Naive B cell (primary cell): ENCODE results near the gene CDK14. TPM values are rescaled to one million over a fixed set of nuclear protein-coding genes. Genes with fewer than 3 reads are reported as not detected.

Source experiments
- ATAC-seq, 2 donors: fragments of 150-1000 bp; cut with Tn5 transposase; 2 replicates each; pipeline ENCODE4 v1.10.0; 2021; ENCODE audit warnings: low read depth in 2 of 2, mild to moderate bottlenecking in 2 of 2, moderate library complexity in 2 of 2
- DNase-seq: peaks from one replicate; pipeline ENCODE4 v3.0.0; 2022
- H3K27ac Mint-ChIP-seq, 6 donors: one replicate each; pipeline ENCODE4 v1.8.0; 2020 to 2022; ENCODE audit warnings: mild to moderate bottlenecking in 6 of 6, mixed read lengths in 6 of 6, moderate library complexity in 5 of 6, inconsistent platforms in 2 of 6
- H3K27me3 Mint-ChIP-seq, 3 donors: one replicate each; pipeline ENCODE4 v1.8.0; 2021 to 2022; ENCODE audit warnings: mixed read lengths in 3 of 3, mild to moderate bottlenecking in 1 of 3
- H3K36me3 Mint-ChIP-seq, 2 donors: one replicate each; pipeline ENCODE4 v1.8.0; 2020 to 2022; ENCODE audit warnings: mixed read lengths in 2 of 2, inconsistent platforms in 1 of 2, mild to moderate bottlenecking in 1 of 2
- H3K4me1 Mint-ChIP-seq, 3 donors: one replicate each; pipeline ENCODE4 v1.8.0; 2020 to 2022; ENCODE audit warnings: mixed read lengths in 3 of 3, inconsistent platforms in 1 of 3, mild to moderate bottlenecking in 1 of 3, moderate library complexity in 1 of 3
- H3K4me3 Mint-ChIP-seq, 8 donors: one replicate each; pipeline ENCODE4 v1.8.0; 2020 to 2022; ENCODE audit warnings: mild to moderate bottlenecking in 8 of 8, mixed read lengths in 8 of 8, moderate library complexity in 8 of 8, inconsistent platforms in 2 of 8
- H3K9me3 Mint-ChIP-seq, 7 donors: one replicate each; pipeline ENCODE4 v1.8.0; 2020 to 2022; ENCODE audit warnings: mixed read lengths in 7 of 7, mild to moderate bottlenecking in 5 of 7, inconsistent platforms in 2 of 7, moderate library complexity in 1 of 7
- polyA plus RNA-seq, 6 donors: library from polyadenylated mRNA; unstranded; fragments of 300-500 nt; fragmentation: Illumina TruSeq; gene quantifications; one replicate each; pipeline ENCODE4 v1.2.3, GENCODE V29; 2021; ENCODE audit warnings: low read depth in 6 of 6

The CDK14 gene
- polyA plus RNA-seq, 6 donors from 2014 or later, result 22.8 to 55.5 (median 42.3) TPM

DNA sequence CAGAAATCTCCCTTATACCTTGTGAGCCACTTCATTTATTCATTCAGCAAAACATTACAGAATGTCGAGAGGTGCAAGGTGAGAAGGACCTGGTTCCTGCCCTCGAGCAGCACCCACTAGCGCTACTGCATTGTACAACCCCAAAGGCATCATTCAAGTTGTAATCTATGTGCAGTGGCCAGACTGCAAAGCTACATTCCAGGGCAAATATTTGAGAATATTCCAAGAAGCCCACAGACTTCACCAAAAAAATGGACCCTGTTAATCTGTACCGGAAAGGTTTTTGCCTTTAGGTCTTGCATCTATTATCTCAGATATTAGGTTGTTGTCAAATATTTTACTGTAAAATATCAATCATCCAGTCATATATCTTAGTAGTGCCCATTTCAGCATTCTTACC lies 372.8 kb downstream of the CDK14 start:
- no peaks in the 10 kb centered on the region for H3K27me3 Mint-ChIP-seq
- H3K4me3 Mint-ChIP-seq, result no peak overlapping the region
- H3K36me3 Mint-ChIP-seq, result peaks cover 17 to 32% of the 10 kb centered on the region in 2 donors
- H3K9me3 Mint-ChIP-seq, result peaks cover 0 to 22% (median 12%) of the 10 kb centered on the region in 7 donors
- H3K4me1 Mint-ChIP-seq, result peaks cover 18 to 23% (median 21%) of the 10 kb centered on the region in 3 donors
- H3K27ac Mint-ChIP-seq, result no peak overlapping the region
- no peak for DNase-seq
- ATAC-seq, result no peak

DNA sequence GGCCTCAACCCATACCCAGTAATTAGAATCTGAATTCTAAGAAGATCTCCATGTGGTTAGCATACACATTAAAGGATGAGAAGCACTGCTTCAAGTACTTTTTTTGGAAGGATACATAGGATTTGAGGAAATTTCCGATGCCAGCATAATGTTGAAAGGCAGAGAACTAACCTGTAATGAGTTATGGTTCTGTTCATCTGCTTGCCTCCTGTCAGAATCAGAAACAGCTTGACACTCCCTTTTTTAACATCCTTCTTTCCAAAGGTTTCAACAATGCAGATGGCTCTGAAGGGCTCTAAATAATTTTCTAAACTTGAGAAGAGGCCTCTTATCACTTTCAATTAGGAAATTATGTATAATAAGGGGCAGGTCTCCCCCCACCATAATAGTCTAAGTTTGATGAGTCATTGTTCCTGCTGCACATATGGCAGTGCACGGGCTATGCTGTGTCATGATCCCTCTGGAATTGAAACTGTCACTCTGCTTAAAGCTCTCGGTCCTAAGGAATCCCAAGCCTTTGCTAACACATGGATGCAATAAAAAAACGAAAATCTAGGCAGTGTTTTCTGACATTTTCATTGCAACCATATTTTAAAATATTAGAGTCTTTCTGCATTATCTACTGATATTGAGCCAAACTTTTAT lies 376.9 kb downstream of the CDK14 start:
- Mint-ChIP-seq H3K36me3 (peaks cover 32 to 37% of the 10 kb centered on the region in 2 donors), H3K27me3 (no peaks in the 10 kb centered on the region), H3K4me3 (no peak overlapping the region), H3K9me3 (peaks cover 0 to 37% (median 27%) of the 10 kb centered on the region in 7 donors), H3K4me1 (peaks cover 0 to 3% (median 2%) of the 10 kb centered on the region in 3 donors), H3K27ac (peak overlapping the region in 1 of 6 donors; percentile 86)
- DNase-seq (no peak), ATAC-seq (no peak)

DNA sequence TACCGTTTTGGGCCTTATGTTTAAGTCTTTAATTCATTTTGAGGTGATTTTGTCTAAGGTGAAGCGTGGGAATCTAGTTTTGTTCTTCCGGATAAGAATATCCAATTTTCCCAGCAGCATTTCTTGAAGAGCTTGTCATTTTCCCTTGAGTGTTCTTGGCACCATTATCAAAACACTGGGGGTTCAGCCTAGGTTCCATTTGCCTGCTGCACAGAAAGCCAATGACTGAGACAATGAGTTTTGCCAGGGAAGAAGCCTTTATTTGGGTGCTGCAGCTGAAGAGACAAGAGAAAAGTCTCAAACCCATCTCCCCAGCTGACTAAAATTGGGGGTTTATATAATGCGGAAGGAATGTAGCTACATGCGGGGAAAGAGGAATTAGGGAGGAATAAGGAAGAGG lies 380.9 kb downstream of the CDK14 start:
- Mint-ChIP-seq H3K27me3 (no peaks in the 10 kb centered on the region), H3K9me3 (peaks cover 2 to 40% (median 33%) of the 10 kb centered on the region in 7 donors), H3K4me3 (no peak overlapping the region), H3K36me3 (peaks cover 42 to 50% of the 10 kb centered on the region in 2 donors), H3K4me1 (peaks cover 6% of the 10 kb centered on the region in 3 donors), H3K27ac (peak overlapping the region in 2 of 6 donors; percentile 20 to 74)
- ATAC-seq (no peak), DNase-seq (no peak)

DNA sequence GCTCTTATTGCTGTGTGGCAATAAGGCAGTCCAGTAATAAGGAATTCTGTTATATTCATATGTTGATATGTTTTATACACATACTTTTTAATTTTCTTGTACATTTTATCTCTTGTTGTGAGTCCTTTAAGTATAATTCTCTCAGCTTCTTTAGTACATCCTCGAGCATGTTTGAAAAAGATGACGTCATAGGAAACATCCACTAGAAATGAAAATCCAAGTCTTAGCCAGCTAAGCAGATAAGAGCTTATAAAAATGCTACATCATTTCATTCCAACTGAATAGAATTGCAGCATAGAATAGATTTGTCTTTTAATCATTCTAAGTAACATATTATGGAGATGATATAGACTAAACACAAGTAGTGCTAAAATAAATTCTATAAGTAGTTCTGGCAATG lies 384.4 kb downstream of the CDK14 start:
- Mint-ChIP-seq H3K4me3 (no peak overlapping the region), H3K9me3 (peaks cover 5 to 39% (median 24%) of the 10 kb centered on the region in 7 donors), H3K4me1 (peaks cover 8 to 12% (median 8%) of the 10 kb centered on the region in 3 donors), H3K27ac (no peak overlapping the region), H3K27me3 (no peaks in the 10 kb centered on the region), H3K36me3 (peaks cover 53 to 63% of the 10 kb centered on the region in 2 donors)
- ATAC-seq (no peak), DNase-seq (no peak)

DNA sequence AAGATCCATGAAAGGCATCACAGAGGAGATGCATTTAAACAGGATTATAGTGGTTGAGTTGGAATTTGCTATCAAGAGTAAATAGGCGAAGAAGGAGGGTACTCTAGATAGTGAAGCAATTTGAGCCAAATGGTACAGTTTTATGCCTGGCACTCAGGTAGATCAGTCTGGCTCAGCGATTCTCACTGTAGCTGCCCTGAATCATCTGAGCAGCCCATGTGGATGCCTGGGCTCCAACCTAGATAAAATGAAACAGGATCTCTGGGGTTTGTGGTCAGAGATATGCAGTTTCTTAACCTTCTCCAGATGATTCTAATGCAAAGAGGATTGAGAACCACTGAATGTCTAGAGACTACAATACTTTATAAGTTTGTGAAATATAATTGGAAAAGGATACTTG lies 386.1 kb downstream of the CDK14 start:
- H3K27me3 Mint-ChIP-seq, result no peaks in the 10 kb centered on the region
- H3K4me1 Mint-ChIP-seq, result peaks cover 8 to 12% (median 8%) of the 10 kb centered on the region in 3 donors
- no peak overlapping the region for H3K4me3 Mint-ChIP-seq
- peaks cover 45 to 46% of the 10 kb centered on the region in 2 donors for H3K36me3 Mint-ChIP-seq
- peaks cover 5 to 22% (median 14%) of the 10 kb centered on the region in 7 donors for H3K9me3 Mint-ChIP-seq
- H3K27ac Mint-ChIP-seq, result peak overlapping the region in 2 of 6 donors; percentile 38 to 76
- DNase-seq (no peak), ATAC-seq (no peak)

DNA sequence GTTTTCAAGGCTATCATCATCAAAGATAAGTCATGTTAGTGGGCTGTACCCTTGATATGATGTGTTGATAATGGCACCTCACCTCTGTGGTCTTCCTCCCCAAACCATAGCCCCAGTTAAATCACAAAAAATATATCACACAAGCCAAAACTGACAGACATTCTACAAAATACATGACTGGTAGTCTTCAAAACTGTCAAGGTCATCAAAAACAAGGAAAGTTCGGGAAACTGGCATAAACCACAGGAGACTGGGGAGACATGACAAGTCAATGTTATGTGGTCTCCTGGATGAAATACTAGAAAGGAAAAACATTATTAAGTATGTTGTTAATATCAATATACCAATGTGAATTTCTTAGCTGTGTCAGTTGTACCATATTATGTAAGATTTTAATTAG lies 388.6 kb downstream of the CDK14 start:
- Mint-ChIP-seq H3K27me3 (no peaks in the 10 kb centered on the region), H3K27ac (no peak overlapping the region), H3K4me1 (peaks cover 5 to 12% (median 8%) of the 10 kb centered on the region in 3 donors), H3K4me3 (no peak overlapping the region), H3K36me3 (peaks cover 35 to 51% of the 10 kb centered on the region in 2 donors), H3K9me3 (peaks cover 5 to 21% (median 13%) of the 10 kb centered on the region in 7 donors)
- ATAC-seq (no peak), DNase-seq (no peak)

DNA sequence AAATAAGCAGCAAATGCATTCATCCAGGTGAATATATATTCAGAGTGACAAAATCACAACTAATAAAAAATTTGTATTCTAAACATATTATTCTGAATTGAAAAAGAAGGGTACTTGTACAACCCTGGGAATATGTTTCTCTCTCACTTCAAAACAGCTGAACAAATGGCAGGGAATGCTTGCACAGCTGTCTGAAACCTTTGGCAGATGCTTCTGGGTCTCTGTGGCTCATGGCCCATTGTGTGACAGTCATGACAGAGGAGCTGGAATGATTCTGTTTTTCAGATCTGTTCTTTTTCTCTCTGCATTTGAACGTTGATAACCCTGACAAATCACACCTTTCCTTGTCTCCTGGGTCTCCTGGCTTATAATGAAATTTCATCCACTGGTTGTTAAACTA lies 392.4 kb downstream of the CDK14 start:
- Mint-ChIP-seq H3K4me3 (no peak overlapping the region), H3K4me1 (peaks cover 5 to 14% (median 11%) of the 10 kb centered on the region in 3 donors), H3K36me3 (peaks cover 25 to 30% of the 10 kb centered on the region in 2 donors), H3K9me3 (no peaks in the 10 kb centered on the region), H3K27me3 (no peaks in the 10 kb centered on the region), H3K27ac (no peak overlapping the region)
- ATAC-seq (no peak), DNase-seq (no peak)

DNA sequence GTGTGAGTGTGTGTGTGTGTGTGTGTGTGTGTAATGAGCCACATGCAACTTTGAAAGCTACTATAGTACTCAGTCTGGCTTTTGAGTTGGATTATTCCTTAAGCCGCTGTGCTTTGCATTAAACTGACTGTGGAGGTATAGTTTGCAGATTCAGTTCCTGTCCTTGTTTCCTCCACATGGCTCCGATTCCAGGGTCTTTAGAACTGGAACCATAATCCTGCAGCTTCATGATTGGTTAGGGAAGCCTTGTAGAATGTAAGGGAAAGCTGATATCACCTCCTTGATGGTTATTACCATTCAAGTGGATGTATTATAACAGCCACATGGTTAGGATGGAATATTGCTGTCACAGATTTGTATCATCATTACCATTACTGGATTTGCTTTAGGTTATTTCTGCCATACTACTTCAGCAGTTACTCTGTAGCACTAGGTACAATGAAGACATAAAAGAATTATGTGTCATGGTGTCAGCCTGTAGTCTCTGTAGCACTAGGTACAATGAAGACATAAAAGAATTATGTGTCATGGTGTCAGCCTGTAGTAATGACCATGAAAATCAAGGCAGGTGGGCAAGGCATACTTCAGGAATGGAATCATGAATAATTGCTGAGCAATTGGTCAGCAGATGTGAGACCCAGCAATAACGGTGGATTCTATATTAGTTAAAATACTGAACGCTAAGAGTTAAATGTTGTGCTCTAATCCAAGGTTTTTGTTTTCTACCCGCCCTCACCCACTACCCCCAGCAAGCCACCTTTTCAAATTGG lies 393.1 kb downstream of the CDK14 start:
- DNase-seq (no peak), ATAC-seq (no peak)
- H3K27me3 Mint-ChIP-seq, result no peaks in the 10 kb centered on the region
- peaks cover 5 to 15% (median 11%) of the 10 kb centered on the region in 3 donors for H3K4me1 Mint-ChIP-seq
- no peaks in the 10 kb centered on the region for H3K9me3 Mint-ChIP-seq
- no peak overlapping the region for H3K4me3 Mint-ChIP-seq
- H3K36me3 Mint-ChIP-seq, result peaks cover 19 to 27% of the 10 kb centered on the region in 2 donors
- no peak overlapping the region for H3K27ac Mint-ChIP-seq

DNA sequence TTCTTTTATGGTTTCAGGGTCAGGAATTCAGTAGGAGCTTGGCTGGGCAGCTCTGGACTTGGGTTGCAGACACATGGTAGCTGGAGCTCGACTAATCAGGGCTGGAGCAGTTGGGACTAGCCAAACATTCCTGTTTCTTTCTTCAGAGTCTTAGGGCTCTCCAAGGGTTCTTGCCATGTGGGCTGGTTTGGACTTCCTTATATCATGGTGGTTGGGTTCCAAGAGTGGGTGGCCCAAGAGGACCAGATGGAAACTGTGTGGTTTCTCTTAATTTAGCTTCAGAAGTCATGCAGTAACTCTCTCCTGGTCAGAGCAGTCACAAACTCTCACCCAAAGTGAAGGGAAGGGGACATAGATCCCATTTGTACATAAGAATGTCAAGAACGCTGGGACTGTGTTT lies 398.0 kb downstream of the CDK14 start:
- Mint-ChIP-seq H3K27me3 (no peaks in the 10 kb centered on the region), H3K27ac (no peak overlapping the region), H3K36me3 (peaks cover 17 to 19% of the 10 kb centered on the region in 2 donors), H3K9me3 (no peaks in the 10 kb centered on the region), H3K4me3 (no peak overlapping the region), H3K4me1 (peaks cover 5 to 15% (median 11%) of the 10 kb centered on the region in 3 donors)
- DNase-seq, result no peak
- no peak for ATAC-seq

DNA sequence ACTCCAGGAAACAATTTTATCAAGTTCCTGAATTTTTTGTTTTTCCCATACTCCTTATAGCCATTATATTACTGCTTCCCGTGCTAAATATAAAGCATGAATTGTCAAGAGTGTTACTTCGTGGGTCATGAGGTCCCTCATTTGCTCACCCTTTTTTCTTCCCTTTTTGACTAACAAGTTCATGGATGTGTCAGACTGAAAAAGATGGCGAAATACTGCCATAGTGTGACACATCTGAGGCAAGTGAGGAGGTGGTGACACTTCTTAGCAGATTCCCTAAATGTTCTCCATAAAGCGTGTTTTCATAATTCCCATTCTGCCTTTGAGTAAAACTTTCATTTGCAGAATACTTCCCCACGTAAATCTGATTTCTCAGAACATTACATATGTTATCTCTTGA lies 398.5 kb downstream of the CDK14 start:
- Mint-ChIP-seq H3K27me3 (no peaks in the 10 kb centered on the region), H3K4me3 (no peak overlapping the region)
- DNase-seq, result no peak

DNA sequence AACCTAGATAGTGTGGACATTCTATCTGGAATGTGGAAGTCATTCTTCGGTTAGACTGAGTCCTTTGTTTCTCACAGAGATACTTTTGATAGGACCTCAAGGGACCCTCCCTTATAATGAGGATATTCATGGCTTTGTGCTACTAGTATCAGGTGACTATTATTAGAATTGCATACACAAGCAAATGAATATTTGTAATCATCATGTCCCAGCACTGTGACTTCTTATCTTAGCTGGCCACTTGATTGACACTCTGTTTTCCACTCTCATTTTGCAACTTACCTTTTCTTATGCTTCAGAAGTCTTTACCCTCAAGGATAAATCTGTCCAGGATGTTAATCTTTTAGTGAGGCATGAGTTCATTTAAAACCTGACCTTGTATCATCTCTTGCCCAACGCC lies 399.9 kb downstream of the CDK14 start:
- Mint-ChIP-seq H3K36me3 (peaks cover 15 to 19% of the 10 kb centered on the region in 2 donors), H3K9me3 (no peaks in the 10 kb centered on the region), H3K27me3 (no peaks in the 10 kb centered on the region), H3K4me1 (peaks cover 5 to 15% (median 11%) of the 10 kb centered on the region in 3 donors), H3K27ac (no peak overlapping the region), H3K4me3 (no peak overlapping the region)
- no peak for ATAC-seq
- DNase-seq, result no peak

More for the DNA sequence above, 398.5 kb downstream of the CDK14 start:
- Mint-ChIP-seq H3K36me3 (peaks cover 17 to 19% of the 10 kb centered on the region in 2 donors), H3K4me1 (peaks cover 5 to 15% (median 11%) of the 10 kb centered on the region in 3 donors), H3K9me3 (no peaks in the 10 kb centered on the region), H3K27ac (no peak overlapping the region)
- no peak for ATAC-seq

DNA sequence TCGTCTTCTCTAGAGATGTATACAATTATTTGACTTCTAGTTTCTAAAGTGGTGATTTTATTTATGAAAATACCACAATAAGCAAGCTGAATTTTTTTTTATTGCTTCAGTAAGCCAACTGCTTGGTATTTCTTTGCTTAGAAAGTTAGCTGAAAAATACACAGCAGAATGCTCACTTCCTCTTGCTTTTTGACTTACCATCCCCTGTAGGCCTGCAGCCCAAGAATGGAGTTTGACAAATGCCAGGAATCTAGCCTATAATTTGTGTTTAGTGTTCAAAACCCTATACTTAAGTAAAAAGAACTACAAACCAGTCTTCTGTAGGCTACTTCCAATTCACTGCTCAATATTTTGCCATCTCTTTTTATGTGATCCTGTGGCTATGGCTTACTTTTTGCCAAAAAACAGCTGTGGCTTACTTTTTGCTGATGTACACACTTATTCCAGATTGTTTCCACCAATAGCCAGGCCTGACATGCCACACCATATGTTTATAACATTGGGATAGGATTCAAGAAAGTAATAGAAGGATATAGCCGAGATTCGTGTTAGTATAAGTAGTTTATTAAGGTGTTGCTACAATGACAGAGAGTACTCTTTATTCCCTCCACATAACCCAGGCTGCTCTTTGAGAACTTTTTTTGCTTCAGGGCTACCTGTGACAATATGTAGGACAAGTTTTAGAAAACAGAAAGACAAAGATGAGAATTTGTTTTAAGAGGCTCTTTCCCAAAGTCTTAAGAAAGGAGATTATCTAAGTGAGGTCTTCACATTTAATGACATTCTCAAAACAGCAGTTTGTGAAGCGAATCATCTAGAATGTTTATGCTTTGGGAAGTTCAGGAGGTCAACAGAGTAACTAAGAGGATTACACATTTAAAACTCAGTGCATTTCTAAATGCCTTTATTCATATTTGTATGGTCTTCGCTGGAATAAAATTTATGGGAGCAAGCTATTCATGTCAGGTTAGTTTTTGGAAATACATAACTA lies 404.2 kb downstream of the CDK14 start:
- no peaks in the 10 kb centered on the region for H3K27me3 Mint-ChIP-seq
- H3K4me3 Mint-ChIP-seq, result no peak overlapping the region
- DNase-seq (no peak), ATAC-seq (no peak)
- H3K9me3 Mint-ChIP-seq, result no peaks in the 10 kb centered on the region
- H3K36me3 Mint-ChIP-seq, result peaks cover 22% of the 10 kb centered on the region in 2 donors
- H3K4me1 Mint-ChIP-seq, result peaks cover 0 to 5% (median 3%) of the 10 kb centered on the region in 3 donors
- H3K27ac Mint-ChIP-seq, result peak overlapping the region in 1 of 6 donors; percentile 52

DNA sequence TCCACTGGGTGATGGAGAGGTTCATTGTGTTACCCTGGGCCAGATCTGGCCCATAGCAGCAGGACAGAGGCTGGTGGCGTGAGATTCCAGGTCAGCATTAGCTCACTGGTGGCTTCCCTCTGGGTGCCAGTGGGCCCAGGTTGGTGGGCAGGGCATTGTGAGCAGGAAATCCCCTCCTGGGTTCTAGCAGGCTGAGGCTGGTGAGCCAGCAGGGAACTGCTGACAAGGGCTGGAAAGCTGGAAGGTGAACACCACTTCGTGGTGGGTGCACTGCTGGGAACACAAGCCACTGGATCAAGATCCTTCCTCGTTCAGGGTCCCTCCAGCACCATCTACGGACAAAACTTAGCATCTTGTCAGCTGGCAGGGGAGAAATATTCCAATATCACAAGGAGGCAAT lies 408.9 kb downstream of the CDK14 start:
- ATAC-seq (no peak), DNase-seq (no peak)
- Mint-ChIP-seq H3K9me3 (no peaks in the 10 kb centered on the region), H3K4me3 (peak overlapping the region in 1 of 8 donors; percentile 6), H3K36me3 (peaks cover 22% of the 10 kb centered on the region in 2 donors), H3K4me1 (peaks cover 0 to 19% (median 8%) of the 10 kb centered on the region in 3 donors), H3K27me3 (no peaks in the 10 kb centered on the region), H3K27ac (peak overlapping the region in 4 of 6 donors; percentile 0 to 44 (median 24))
